KOPT-K1 (cell line): Measurements from ENCODE around the gene ODAM.
"Not testable (repeated sequence)": the region's sequence is repeated elsewhere in the genome, so short reads cannot be mapped to it uniquely, and the experiment has no call there.

Source experiments
- H3K27ac ChIP-seq: fragments of 200-600 bp; sonication (generic); 2 replicates; pipeline ENCODE4 v1.5.1; 2016; ENCODE audit warnings: antibody characterized with exemption, mild to moderate bottlenecking, low read depth, low read length; ENCODE audit not compliant: poor library complexity, severe bottlenecking
- H3K36me3 ChIP-seq: fragments of 200-600 bp; sonication (generic); 2 replicates; pipeline ENCODE4 v1.5.1; 2017; ENCODE audit warnings: antibody characterized with exemption, mild to moderate bottlenecking, low read length, moderate library complexity; ENCODE audit not compliant: insufficient read depth
- H3K9me3 ChIP-seq: fragments of 200-600 bp; sonication (generic); 2 replicates; pipeline ENCODE4 v1.5.1; 2017; ENCODE audit warnings: antibody characterized with exemption, low read length, mild to moderate bottlenecking; ENCODE audit not compliant: insufficient read depth, poor library complexity, severe bottlenecking

The ODAM gene

DNA sequence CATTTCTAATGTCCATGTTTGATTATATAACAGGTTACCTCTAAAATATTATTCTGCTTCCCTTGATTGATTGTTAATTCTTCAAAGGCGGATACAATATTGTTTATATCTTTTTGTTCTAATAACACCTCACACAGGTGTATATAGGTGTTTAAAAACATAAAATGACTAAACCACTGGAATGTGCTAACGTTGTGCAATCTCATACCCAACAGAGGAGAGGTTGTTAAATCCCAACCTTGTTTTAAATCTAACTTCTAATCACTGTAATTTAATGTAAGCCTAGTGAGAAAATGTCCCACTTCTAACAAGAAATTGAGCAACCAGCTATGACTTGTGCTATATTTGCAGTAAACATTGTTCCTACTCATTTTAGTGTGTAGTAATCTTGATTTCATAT is 1.3 kb downstream of the ODAM start:
- Histone ChIP-seq H3K27ac (no peak overlapping the region), H3K9me3 (no peaks in the 10 kb centered on the region), H3K36me3 (no peaks in the 10 kb centered on the region)

DNA sequence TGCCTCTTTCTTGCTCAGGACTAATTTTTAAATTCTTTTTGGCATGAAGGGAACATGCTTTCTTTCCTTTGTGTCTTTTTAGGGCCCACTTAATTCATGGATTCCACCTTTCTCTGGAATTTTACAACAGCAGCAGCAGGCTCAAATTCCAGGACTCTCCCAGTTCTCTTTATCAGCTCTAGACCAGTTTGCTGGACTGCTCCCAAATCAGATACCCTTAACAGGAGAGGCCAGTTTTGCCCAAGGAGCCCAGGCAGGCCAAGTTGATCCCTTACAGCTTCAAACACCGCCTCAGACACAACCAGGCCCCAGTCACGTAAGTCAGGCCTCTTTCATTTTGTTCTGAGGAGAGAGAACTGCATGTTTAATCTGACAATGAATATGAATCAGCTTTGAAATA is 2.3 kb downstream of the ODAM start:
- H3K27ac ChIP-seq: no peak overlapping the region
- H3K36me3 ChIP-seq: no peaks in the 10 kb centered on the region
- H3K9me3 ChIP-seq: no peaks in the 10 kb centered on the region

DNA sequence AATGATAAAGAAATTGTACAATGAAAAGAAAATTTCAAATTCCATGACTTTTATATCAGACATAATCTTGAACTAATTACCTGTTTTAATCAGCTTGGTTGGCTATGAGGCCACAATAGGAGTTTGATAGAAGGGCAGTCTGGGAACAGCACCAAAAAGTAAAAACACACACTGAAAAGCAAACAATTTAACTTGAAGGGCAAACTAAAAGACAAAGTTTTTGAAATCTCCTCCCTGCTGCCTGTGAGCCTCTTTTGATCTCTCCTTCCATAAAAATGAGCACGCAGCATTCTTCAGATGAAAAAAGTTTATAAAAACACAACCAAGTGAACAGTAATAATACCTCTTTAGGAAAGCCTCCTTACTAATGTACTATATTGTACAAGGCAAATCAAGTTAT is 8.1 kb downstream of the ODAM start:
- no peaks in the 10 kb centered on the region for H3K9me3 ChIP-seq
- no peak overlapping the region for H3K27ac ChIP-seq
- H3K36me3 ChIP-seq: no peaks in the 10 kb centered on the region

DNA sequence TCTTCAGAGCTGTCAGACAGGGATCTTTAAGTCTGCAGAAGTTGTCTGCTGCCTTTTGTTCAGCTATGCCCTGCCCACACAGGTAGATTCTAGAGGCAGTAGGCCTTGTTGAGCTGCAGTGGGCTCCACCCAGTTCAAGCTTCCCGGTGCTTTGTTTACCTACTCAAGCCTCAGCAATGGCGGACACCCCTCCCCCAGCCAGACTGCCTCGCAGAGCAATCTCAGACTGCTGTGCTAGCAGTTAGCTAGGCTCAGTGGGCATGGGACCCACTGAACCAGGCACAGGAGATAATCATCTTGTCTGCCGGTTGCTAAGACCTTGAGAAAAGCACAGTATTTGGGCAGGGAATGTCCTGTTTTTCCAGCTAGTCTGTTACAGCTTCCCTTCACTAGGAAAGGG is 17.2 kb downstream of the ODAM start:
- not testable (repeated sequence) for H3K36me3 ChIP-seq, H3K27ac ChIP-seq, H3K9me3 ChIP-seq

DNA sequence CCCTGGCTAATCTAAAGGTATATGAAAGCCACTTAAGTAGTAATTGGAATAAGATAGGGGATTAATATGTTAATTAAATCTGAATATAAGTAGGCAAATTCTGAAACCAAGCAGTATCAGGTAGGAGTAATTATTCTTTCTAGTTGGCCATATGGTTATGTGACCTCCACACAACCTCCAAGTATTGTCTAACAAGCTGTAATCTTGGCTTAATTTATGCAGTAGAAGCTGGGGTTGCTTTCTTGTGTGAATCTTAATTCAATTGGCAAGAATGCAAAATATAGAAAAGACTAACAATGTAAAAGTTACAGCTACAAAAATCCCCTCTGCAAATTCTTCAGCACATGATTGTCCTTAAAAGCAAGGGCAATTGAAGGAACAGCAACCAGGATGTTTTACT is 20.6 kb downstream of the ODAM start:
- not testable (repeated sequence) for H3K36me3 ChIP-seq, H3K9me3 ChIP-seq, H3K27ac ChIP-seq

DNA sequence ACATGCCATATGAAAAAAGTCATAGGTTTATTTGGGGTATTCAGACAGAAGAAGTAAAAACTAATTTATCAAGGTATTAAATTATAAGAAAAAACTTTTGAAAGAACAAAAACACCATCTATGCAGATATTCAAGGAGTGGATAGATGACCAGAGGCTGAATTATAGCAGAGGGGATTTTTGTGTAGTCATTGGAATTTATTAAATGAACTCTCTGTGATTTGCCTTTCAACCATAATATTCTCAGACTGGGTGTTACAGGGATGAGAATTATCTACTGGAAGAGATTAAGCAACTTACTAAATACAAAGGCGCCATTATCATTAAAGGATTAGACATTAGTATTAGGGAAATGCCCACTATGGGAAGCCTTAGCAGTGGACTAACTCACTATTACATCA is 21.0 kb downstream of the ODAM start:
- not testable (repeated sequence) for H3K27ac ChIP-seq, H3K9me3 ChIP-seq, H3K36me3 ChIP-seq

DNA sequence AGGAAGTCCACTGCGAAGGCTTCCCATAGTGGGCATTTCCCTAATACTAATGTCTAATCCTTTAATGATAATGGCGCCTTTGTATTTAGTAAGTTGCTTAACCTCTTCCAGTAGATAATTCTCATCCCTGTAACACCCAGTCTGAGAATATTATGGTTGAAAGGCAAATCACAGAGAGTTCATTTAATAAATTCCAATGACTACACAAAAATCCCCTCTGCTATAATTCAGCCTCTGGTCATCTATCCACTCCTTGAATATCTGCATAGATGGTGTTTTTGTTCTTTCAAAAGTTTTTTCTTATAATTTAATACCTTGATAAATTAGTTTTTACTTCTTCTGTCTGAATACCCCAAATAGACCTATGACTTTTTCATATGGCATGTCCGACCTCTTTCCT is 25.9 kb downstream of the ODAM start:
- H3K36me3 ChIP-seq, H3K27ac ChIP-seq, H3K9me3 ChIP-seq: not testable (repeated sequence)

DNA sequence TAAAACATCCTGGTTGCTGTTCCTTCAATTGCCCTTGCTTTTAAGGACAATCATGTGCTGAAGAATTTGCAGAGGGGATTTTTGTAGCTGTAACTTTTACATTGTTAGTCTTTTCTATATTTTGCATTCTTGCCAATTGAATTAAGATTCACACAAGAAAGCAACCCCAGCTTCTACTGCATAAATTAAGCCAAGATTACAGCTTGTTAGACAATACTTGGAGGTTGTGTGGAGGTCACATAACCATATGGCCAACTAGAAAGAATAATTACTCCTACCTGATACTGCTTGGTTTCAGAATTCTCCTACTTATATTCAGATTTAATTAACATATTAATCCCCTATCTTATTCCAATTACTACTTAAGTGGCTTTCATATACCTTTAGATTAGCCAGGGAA is 26.3 kb downstream of the ODAM start:
- not testable (repeated sequence) for H3K9me3 ChIP-seq, H3K27ac ChIP-seq, H3K36me3 ChIP-seq

DNA sequence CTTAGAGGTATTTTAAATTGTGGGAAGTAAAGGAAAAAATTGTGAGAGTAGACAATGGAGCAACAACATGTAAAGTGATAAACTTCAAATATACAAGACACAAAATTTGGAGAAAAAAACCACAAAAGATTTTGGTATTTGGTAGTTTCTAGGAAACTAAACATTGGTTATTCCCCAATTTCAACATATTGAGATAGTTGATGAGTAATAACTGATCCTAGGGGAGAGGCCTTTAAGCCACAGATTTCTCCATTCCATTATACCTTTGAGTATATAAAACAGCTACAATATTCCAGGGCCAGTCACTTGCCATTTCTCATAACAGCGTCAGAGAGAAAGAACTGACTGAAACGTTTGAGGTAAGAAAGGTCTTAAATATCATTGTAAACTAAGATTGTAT is 30.3 kb downstream of the ODAM start, which contains the start of gene FDCSP:
Gene FDCSP (plus strand): TSS at position 301 of the 400 bp plus-strand sequence. CDS start 5,071 bp downstream, outside the sequence.
- no peaks in the 10 kb centered on the region for H3K36me3 ChIP-seq
- H3K9me3 ChIP-seq: no peaks in the 10 kb centered on the region
- no peak within 1 kb of the TSS for H3K27ac ChIP-seq

DNA sequence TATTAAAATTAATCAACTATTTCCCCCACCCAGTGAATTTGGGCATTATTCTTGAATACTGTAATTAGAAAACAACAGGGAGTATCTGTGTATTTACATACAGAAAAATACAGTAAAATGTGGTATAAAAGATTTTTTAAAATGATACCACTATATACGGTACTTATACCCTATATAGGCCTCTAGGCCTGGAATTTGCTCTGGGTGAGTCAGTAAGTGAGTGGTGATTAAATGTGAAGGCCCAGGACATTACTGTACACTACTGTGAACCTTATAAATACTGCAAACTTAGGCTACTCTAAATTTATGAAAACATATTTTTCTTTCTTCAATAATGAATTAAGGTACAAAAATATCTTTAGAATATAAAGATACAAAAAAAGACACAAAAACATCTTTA is 40.6 kb downstream of the ODAM start:
- H3K36me3 ChIP-seq: no peaks in the 10 kb centered on the region
- H3K9me3 ChIP-seq: no peaks in the 10 kb centered on the region
- no peak overlapping the region for H3K27ac ChIP-seq

DNA sequence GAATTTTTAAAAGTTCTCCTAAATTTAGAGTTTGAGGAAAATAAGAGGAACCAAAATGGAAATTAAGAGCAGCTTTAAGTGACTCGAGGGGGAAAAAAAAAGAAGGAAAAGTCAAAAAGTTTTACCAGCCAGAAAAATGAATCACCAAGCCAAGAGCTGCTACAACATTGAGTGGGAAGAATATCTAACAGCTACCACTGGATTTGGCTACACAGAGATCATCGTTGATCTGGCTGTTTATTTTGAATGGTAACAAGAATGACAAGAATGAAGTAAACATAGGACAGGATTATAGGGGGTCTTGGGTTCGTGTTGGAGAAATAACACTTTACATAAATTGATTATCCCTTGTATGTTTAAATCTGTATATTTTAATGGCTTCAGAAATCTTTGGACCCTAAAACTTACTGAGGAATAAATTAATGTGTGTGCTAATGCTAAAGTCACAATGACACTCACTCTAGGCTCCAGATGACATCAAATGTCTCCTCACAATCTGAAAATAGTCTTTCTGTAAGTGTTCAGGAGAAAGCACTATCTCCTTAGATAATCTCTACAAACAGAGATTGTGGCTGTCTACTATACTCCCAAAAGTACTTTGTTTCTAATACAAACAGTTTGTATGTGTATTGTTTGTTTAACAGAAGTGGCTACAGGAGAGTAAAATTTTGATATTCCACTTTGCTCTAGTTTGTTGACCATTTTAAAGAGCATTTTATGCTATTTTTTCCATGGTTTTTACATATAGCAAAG is 43.8 kb downstream of the ODAM start:
- Histone ChIP-seq H3K27ac (no peak overlapping the region), H3K36me3 (no peaks in the 10 kb centered on the region), H3K9me3 (no peaks in the 10 kb centered on the region)

DNA sequence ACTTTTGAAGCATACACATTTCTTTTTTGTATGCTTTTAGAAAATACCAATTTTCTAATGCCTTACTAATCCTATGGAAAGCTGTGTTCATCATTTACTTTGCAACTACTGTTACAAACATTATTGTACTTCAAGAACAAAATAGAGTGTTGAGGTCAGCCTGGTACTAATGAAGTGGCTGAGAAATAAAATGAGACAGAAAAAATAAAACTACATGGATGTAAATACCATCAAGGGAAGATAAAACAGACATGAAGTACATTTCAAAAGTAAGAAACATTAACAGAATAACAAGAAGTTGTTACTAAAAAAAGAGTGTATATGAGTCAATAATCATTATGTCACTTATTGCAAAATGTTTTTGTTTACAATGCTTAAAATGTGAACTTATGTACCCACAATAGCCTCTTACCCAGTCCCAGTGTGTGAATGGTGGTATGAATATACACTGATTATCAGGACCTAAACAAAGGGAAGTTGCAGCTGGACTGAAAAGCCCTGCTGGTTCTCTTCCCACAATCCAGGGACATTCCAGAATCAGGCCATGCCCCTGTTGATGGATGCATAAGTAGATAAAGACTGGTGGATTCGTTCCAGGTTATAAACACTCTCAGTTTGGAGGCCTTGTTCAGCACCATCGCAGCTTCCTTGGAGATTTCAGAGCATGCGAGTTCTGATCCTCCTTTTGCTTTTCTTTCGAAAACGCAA is 44.5 kb downstream of the ODAM start:
- Histone ChIP-seq H3K36me3 (no peaks in the 10 kb centered on the region), H3K9me3 (no peaks in the 10 kb centered on the region), H3K27ac (no peak overlapping the region)

DNA sequence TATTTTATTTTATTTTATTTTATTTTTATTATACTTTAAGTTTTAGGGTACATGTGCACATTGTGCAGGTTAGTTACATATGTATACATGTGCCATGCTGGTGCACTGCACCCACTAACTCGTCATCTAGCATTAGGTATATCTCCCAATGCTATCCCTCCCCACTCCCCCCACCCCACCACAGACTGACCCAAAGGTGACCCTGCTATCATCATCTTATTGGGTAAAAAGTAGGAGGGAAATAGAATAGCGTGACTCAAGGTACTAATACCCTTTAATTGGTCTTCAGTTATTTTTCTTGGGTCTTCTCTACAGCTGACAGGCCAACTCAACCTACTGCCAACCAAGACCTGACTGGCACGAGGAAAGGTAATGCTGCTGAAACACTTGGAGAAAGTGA is 46.8 kb downstream of the ODAM start, which contains the start of gene CSN3:
Gene CSN3 (plus strand): TSS at position 301 of the 400 bp plus-strand sequence. CDS start 2,223 bp downstream, outside the sequence.
- H3K27ac ChIP-seq, H3K36me3 ChIP-seq, H3K9me3 ChIP-seq: not testable (repeated sequence)

DNA sequence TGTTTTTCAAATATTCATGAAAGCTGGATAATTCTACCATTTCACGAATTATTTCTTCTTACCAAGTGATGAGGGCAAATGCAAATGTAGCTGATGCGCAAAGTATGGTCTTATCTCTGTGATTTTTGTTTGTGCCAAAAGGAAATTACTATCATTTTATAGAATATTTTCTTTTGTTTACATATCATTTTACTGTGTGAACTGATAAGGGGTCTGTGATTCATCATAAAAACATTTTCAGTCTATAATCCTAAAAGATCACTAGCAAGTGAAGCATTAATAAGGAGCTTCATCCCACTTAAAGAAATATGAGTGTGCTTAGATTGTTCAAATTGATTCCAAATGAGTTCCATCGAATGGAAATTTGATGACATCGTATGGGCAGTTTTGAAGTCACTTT is 47.6 kb downstream of the ODAM start:
- Histone ChIP-seq H3K36me3 (no peaks in the 10 kb centered on the region), H3K9me3 (no peaks in the 10 kb centered on the region), H3K27ac (no peak overlapping the region)

DNA sequence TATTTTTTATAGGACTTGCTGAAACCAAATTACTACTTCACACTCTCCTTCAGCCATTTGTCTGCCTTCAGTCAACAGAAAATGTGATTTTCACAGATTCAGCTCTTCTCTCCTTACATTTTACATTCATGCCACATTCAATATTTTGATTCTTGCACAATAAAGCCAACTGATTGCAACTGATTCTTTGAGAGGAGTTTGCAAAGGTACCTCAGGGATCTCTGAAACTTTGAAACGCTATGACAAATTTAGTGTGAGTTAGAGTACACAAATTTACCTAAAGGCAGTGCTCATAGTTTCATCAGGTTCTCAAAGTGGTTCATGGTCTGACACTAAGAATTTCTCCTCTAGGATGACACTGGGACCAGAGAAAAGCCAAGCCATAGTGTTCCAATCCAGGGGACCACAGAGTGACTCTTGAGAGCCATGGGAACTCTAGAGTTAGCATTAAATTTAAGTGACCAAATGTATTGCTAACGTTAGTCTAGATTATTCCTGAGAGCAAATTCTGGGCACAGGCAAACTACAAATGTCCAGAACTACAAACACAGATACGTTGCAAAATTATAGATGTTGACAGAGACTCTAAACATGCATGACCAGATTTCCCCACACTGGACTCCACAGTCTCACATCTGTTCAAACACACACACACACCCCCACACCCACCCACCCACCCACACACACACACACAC is 55.9 kb downstream of the ODAM start:
- no peaks in the 10 kb centered on the region for H3K9me3 ChIP-seq
- H3K27ac ChIP-seq: no peak overlapping the region
- H3K36me3 ChIP-seq: no peaks in the 10 kb centered on the region
